ENCODE results near the gene TSPAN13. TPM values are rescaled to one million over a fixed set of nuclear protein-coding genes. Genes with fewer than 3 reads are reported as not detected.

The TSPAN13 gene
- polyA plus RNA-seq, 4 donors = 24.3 to 34.3 (median 27.0) TPM

DNA sequence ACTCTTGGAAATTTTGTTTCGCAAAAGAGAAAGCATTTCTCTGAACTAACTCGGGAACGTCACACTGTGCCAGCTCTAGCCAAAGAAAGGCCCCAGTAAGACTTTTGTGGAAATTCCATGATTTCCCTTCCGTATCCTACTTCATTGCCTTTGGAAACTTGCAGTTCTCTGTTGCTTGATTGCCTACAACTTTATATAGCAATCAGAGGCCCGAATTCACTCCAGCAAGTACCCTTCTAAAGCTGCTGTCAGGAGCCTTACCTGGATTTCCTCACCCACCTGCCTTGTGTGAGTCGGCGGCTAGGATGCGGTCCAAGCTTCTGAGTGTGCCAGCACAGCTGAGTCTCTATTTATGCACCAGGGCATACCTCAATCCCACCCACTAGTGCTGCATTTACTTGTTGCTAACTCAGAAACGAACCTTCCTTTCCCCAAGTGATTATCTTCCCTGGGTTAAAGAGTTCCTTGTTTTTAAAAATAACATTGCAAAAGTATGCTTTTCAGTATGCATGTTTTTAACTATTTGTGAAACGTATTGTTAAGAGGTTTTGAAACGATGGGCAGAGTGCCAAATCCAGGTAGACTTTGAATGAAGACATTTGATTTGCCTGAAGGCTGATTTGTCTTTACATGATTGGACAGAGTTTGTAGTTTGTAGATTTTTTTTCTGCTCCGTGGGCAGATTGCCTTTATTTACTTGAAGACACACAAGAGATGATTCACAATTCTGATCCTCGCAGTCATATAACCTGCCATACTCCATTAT, 51.3 kb downstream of the TSPAN13 start, which contains the start of gene AGR2:
AGR2 (minus strand) TSS at position 326 of the 766 bp plus-strand sequence. CDS start 3,203 bp downstream, outside the sequence.
- no peak for DNase-seq (ENCODE audit: low read depth in 4 of 4, low spot score in 2 of 4)

GRCh38 chr7:16805441-16805840, 51.9 kb downstream of the TSPAN13 start:
- DNase-seq (ENCODE audit: low read depth in 4 of 4, low spot score in 2 of 4) = no peak

DNA sequence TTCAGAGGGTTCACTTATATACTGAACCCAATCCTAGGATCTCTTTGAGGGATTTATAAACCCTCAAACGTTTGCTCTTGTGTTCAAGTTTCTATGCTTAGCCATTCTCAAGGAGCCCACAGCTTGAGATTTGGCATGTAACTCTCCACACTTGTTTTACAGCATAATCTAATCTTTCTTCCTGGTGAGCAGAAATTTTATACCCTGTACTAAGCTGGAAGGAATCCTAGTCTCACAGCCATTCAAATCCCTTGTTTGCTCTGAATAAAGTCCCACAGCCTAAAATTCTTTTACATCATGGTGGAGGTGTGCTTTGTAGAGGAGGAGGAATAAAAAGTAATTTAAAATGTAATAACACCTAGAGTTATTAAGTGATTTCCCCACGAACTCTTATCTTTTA, 56.6 kb downstream of the TSPAN13 start:
- DNase-seq (ENCODE audit: low read depth in 4 of 4, low spot score in 2 of 4) = no peak

DNA sequence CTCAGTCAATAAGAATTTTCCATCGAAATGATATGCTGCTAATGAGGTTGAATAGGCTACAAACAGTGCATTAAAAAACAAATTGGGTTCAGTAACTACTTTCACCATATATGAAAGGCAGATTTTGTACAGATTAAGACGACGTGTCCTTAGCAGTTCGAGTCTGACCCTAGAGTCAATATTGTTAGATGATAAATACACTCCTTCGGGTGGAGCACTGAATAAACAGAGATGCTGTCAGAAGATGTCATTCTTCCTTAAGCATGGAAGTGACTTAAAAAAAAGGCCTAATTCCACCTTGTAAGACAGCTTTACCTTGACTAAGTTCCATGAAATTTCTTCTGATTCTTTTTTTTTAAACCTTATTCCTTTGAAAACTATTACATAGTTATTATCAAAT, 57.0 kb downstream of the TSPAN13 start:
- DNase-seq (ENCODE audit: low read depth in 4 of 4, low spot score in 2 of 4) = no peak

DNA sequence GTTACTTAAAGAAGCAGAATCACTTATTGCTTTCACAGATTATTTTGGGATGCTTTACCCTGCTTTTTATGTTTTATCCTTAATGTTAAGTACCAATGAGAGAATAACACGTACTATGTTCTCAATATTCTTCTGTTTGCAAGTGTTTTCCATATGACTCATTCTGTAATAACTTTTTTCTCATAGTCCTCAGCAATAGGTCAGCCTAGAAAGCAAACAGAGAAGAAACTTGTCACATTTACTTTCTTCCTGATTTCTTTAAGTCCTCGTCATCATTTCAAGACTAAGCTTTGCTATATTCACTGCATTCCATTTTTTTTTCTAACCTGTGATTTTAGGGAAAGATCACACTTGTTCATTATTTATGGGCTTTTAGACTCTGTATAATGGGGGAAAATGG, 58.0 kb downstream of the TSPAN13 start:
- DNase-seq (ENCODE audit: low read depth in 4 of 4, low spot score in 2 of 4) = no peak

- DNase-seq (ENCODE audit: low read depth in 4 of 4, low spot score in 2 of 4) = no peak
These were observed 59.1 kb downstream of the TSPAN13 start for GRCh38 chr7:16812542-16813231.

GRCh38 chr7:16813232-16813616, 59.7 kb downstream of the TSPAN13 start:
- no peak for DNase-seq (ENCODE audit: low read depth in 4 of 4, low spot score in 2 of 4)

GRCh38 chr7:16815001-16815400, 61.4 kb downstream of the TSPAN13 start:
- DNase-seq (ENCODE audit: low read depth in 4 of 4, low spot score in 2 of 4) = no peak

- no peak for DNase-seq (ENCODE audit: low read depth in 4 of 4, low spot score in 2 of 4)
These were observed 63.3 kb downstream of the TSPAN13 start for GRCh38 chr7:16816824-16817223.

- no peak for DNase-seq (ENCODE audit: low read depth in 4 of 4, low spot score in 2 of 4)
These were observed 64.0 kb downstream of the TSPAN13 start for GRCh38 chr7:16817536-16817935.

DNA sequence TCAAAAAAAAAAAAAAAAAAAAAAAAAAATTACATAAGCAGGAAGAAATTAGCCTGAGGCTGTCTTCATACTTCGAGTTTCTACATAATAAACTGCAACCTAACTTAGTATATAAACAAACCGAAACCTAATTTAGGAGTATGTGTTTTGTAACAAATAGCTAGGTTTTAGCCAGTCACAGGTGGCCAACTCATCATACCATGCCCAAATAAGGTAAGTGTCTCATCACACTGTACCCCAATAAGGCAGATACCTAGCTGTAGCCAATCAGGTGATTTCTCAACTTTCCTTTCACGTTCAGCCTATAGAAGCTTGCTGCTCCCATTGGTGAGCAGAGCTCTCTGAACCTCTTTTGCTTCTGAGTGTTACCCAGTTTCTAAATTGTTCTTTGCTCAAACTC, 65.2 kb downstream of the TSPAN13 start:
- DNase-seq (ENCODE audit: low read depth in 4 of 4, low spot score in 2 of 4) = no peak

DNA sequence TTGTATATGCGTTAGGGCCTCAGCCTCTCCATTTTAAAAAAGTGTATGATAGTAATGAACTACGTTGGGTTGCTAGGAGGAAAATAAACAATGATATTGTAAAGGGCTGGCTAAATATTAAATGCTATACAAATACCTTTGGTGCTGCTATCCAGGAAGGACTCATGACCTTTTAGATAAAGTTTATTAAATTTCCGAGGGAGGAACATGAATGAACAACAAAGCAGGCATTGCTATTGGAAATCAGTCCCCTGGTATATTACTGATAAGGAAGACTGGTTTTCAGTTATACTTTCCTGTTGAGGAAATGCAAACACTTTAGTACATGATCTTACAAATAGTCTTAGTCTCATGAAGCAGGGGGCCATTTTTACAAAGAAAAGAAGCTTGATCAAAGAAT, 68.5 kb downstream of the TSPAN13 start:
- no peak for DNase-seq (ENCODE audit: low read depth in 4 of 4, low spot score in 2 of 4)

DNA sequence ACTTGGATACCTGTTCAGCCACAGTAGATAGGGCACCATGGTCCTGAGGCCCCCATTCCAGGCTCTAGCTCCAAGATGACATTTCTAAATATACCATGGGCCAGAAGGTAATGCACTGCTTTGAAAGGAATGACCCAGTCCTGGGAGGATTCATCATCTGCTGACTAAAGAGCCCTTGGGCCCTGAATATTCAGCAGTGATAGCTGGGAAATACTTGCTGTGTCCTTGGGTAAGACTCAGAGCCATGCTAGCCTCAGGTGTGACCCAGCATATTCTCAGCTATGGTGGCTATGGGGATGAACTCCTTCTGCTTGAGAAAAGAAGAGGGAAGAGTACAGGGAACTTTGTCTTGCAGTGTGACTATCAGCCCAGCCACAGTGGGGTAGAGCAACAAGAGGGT, 72.5 kb downstream of the TSPAN13 start:
- no peak for DNase-seq (ENCODE audit: low read depth in 4 of 4, low spot score in 2 of 4)

DNA sequence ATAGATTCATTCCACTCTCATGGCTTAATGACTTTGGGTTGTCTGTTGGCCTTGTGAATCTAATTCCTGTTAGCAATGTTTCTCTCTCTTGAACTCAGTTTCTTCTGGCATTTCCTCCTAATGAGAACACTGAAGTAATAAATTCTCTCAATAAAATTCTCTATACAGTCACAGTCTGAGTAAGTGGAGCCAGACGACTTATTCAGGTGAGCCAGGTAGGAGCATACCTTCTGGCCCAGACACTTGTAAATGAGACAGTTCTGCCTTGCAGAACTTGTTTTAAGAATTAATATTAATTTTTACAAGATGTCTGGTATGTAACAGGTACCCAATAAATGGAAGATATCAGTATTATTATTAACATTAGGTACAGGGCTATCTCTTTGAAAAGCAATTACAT, 79.8 kb downstream of the TSPAN13 start:
- no peak for DNase-seq (ENCODE audit: low read depth in 4 of 4, low spot score in 2 of 4)

Other genes starting within 250 kb of the TSPAN13 start
- not detected for gene LRRC72, start 226.9 kb upstream of the TSPAN13 start, polyA plus RNA-seq (ENCODE audit: insufficient read length in 4 of 4)
- 10 to 100 TPM; 27.5 to 36.7 (median 33.8) TPM for gene ANKMY2, start 108.0 kb upstream of the TSPAN13 start, polyA plus RNA-seq (ENCODE audit: insufficient read length in 4 of 4)
- gene BZW2, start 107.6 kb upstream of the TSPAN13 start, polyA plus RNA-seq (ENCODE audit: insufficient read length in 4 of 4) = 10 to 100 TPM; 69.0 to 82.1 (median 73.8) TPM
- 10 to 100 TPM; 48.9 to 70.8 (median 61.4) TPM for gene AGR2, start 51.2 kb downstream of the TSPAN13 start, polyA plus RNA-seq (ENCODE audit: insufficient read length in 4 of 4)
- gene AGR3, start 128.2 kb downstream of the TSPAN13 start, polyA plus RNA-seq (ENCODE audit: insufficient read length in 4 of 4) = 1 to 10 TPM; 1.8 to 5.5 (median 2.5) TPM

All from left renal cortex interstitium (tissue), 4 donors.